ENCODE measurements around the gene USF2. TPM values are rescaled to one million over a fixed set of nuclear protein-coding genes. Genes with fewer than 3 reads are reported as not detected.
A peak's percentile ranks its signal among the peaks of the same experiment; 100 is the strongest.

The USF2 gene
- total RNA-seq, 1 experiment from 2014 or later, result 129 TPM

GRCh38 chr19:35264268-35265125 is 4.3 kb upstream of the USF2 start:
- no peak for DNase-seq (ENCODE audit: low read depth)

GRCh38 chr19:35265126-35265899 is 3.4 kb upstream of the USF2 start:
- no peak for DNase-seq (ENCODE audit: low read depth)

- DNase-seq (ENCODE audit: low read depth), result no peak
Observed at GRCh38 chr19:35265900-35266519, 2.8 kb upstream of the USF2 start.

- no peak for DNase-seq (ENCODE audit: low read depth)
Observed at GRCh38 chr19:35266520-35267352, 2.0 kb upstream of the USF2 start.

GRCh38 chr19:35267353-35267817 is 1.4 kb upstream of the USF2 start:
- DNase-seq (ENCODE audit: low read depth), result no peak

- DNase-seq (ENCODE audit: low read depth), result peak; percentile 38
Observed at GRCh38 chr19:35267818-35268535, 785 bp upstream of the USF2 start.

GRCh38 chr19:35269438-35270117 is 816 bp downstream of the USF2 start:
- peak; percentile 79 for DNase-seq (ENCODE audit: low read depth)

- DNase-seq (ENCODE audit: low read depth), result no peak
Observed at GRCh38 chr19:35270381-35270811, 1.6 kb downstream of the USF2 start.

GRCh38 chr19:35271546-35271945 is 2.8 kb downstream of the USF2 start:
- no peak for DNase-seq (ENCODE audit: low read depth)

GRCh38 chr19:35272122-35272719 is 3.5 kb downstream of the USF2 start:
- no peak for DNase-seq (ENCODE audit: low read depth)

- no peak for DNase-seq (ENCODE audit: low read depth)
Observed at GRCh38 chr19:35272954-35273649, 4.3 kb downstream of the USF2 start.

- no peak for DNase-seq (ENCODE audit: low read depth)
Observed at GRCh38 chr19:35273686-35274259, 5.0 kb downstream of the USF2 start.

- DNase-seq (ENCODE audit: low read depth), result no peak
Observed at GRCh38 chr19:35274323-35274722, 5.6 kb downstream of the USF2 start.

GRCh38 chr19:35276706-35277281 is 8.0 kb downstream of the USF2 start:
- no peak for DNase-seq (ENCODE audit: low read depth)

- DNase-seq (ENCODE audit: low read depth), result no peak
Observed at GRCh38 chr19:35278578-35279284, 10.0 kb downstream of the USF2 start.

- no peak for DNase-seq (ENCODE audit: low read depth)
Observed at GRCh38 chr19:35279374-35279773, 10.6 kb downstream of the USF2 start.

Measured in HT1080 (cell line).